Activated T-helper 1 cell treated with anti-CD3 and anti-CD28 coated beads, Interleukin-12 subunit alpha, Interleukin-12 subunit beta, Interleukin-2, Interleukin-4 antibody, amounts not matched to agents 30 ng/mL and 10 ng/mL and 1 ng/mL, durations not matched to agents 14 hours and 24 hours and 36 hours (primary cell): Measurements from ENCODE around the gene COG2. TPM values are rescaled to one million over a fixed set of nuclear protein-coding genes. Genes with fewer than 3 reads are reported as not detected.

Experiments used
- DNase-seq: peaks from one replicate; pipeline ENCODE4 v3.0.0; 2021; ENCODE audit warnings: low spot score
- H3K27ac Mint-ChIP-seq: one replicate; pipeline ENCODE4 v1.8.0; 2021; ENCODE audit warnings: mild to moderate bottlenecking, mixed read lengths
- H3K27me3 Mint-ChIP-seq: one replicate; pipeline ENCODE4 v1.8.0; 2022; ENCODE audit warnings: mild to moderate bottlenecking, moderate library complexity, mixed read lengths; ENCODE audit not compliant: insufficient read depth
- H3K36me3 Mint-ChIP-seq: one replicate; pipeline ENCODE4 v1.8.0; 2021; ENCODE audit warnings: low read depth, mixed read lengths
- H3K4me1 Mint-ChIP-seq: one replicate; pipeline ENCODE4 v1.8.0; 2021; ENCODE audit warnings: low read depth, mixed read lengths
- H3K4me3 Mint-ChIP-seq: one replicate; pipeline ENCODE4 v1.8.0; 2021; ENCODE audit warnings: mild to moderate bottlenecking, moderate library complexity, mixed read lengths
- H3K9me3 Mint-ChIP-seq: one replicate; pipeline ENCODE4 v1.8.0; 2021; ENCODE audit warnings: mixed read lengths
- intact Hi-C: fragments of 100-400 bp; cut with micrococcal nuclease; formaldehyde crosslinking; loops from one replicate; pipeline ENCODE4 v1.15.1; 2024
- total RNA-seq: library from RNA; stranded (reverse); gene quantifications from 2 replicates; pipeline ENCODE4 v1.2.3, GENCODE V29; 2022

COG2 gene
- total RNA-seq, 1 donor from 2014 or later = 46.4 TPM

DNA sequence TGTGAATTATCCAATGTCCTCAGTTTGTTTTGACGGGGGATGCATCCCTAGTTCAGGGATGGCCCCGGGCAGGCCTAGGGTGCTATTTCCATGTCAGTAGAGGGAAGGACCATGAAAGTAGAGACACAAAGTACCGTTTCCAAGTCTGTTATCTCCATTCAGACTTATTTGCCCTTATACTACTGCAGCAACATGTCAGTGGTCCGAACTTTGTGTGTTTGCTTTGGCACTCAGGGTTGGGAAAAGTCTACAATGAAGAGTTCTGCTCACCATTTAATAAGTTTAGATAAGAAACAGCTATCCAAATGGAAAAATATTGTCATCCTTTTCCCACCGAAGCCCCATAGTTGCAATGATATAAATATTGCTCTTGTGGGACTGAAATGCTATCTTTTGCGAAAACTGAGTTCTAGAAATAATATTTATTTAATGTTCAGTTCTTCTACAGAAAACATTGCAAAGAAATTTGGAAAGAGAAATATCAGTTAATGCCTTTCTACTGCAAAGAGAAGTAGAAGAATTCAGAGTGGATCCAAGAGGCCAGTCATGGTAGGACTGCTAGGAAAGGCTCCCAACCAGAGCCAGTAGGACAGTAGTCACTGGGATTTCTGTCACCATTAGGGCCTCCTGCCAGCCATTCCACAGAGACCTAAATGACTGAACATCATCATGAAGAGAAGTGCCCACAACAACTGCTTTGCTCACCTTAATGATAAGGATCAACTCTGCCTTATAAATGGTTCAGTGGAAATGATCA is 83.2 kb downstream of the COG2 start:
- Mint-ChIP-seq H3K36me3 (no peaks in the 10 kb centered on the region), H3K27ac (no peak overlapping the region), H3K27me3 (peaks cover 9% of the 10 kb centered on the region), H3K9me3 (peaks cover 3% of the 10 kb centered on the region), H3K4me1 (no peaks in the 10 kb centered on the region), H3K4me3 (no peak overlapping the region)
- no peak for DNase-seq
- intact Hi-C loops = no loop called here

DNA sequence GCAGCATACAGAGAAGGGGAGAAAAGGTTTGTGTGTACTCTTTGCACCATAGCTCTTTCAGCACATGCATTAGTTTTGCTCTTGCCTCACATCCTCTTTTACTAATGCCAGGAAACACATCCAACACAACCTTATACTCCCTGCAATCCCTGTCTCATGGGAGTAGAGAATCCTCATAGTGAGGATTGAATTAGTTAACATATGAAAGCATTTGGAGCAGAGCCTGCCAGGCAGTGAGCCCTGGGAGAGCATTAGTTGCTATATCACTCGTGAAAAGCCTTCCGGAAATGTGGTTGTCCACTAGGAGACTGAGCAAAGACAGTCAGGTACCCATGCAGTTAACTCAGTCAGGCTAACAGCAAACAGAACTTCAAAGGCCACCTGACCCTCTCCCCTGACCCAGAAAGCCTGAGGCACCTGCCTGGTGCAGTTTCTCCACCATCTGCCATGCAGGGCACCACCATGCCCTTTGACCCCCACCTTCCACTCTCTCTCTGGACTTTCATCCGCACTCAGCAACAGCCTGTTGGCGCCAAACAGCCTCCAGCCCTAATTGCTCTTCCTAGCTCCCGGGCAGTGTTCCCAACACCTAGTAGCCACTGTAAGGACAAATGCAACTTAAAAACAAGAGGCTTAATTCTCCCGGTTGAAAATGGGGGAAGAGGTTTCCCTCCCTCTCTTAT is 86.6 kb downstream of the COG2 start:
- no peaks in the 10 kb centered on the region for H3K36me3 Mint-ChIP-seq
- peaks cover 13% of the 10 kb centered on the region for H3K27me3 Mint-ChIP-seq
- H3K4me3 Mint-ChIP-seq = no peak overlapping the region
- intact Hi-C loops = no loop called here
- no peak for DNase-seq
- H3K4me1 Mint-ChIP-seq = no peaks in the 10 kb centered on the region
- H3K27ac Mint-ChIP-seq = no peak overlapping the region
- no peaks in the 10 kb centered on the region for H3K9me3 Mint-ChIP-seq

DNA sequence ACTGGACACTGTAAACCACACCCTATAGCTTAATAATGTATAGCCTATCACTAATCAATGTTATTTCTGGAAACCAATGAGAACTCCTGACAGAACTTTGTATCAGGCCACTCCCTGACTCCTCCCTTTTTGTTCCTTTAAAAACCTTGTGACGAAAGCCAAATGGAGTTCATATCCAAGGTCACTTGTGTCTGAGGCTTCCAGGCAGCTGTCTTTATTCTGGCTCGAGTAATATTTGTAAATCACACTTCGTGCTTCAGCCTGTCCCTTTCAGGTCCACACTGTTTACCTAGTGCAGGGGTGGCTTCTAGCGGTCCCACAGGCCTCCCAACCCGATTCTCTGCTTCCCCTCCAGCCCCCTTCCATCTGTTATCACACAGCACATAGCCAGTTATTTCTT is 88.7 kb downstream of the COG2 start:
- no peaks in the 10 kb centered on the region for H3K4me1 Mint-ChIP-seq
- no peaks in the 10 kb centered on the region for H3K36me3 Mint-ChIP-seq
- H3K27me3 Mint-ChIP-seq = peaks cover 11% of the 10 kb centered on the region

DNA sequence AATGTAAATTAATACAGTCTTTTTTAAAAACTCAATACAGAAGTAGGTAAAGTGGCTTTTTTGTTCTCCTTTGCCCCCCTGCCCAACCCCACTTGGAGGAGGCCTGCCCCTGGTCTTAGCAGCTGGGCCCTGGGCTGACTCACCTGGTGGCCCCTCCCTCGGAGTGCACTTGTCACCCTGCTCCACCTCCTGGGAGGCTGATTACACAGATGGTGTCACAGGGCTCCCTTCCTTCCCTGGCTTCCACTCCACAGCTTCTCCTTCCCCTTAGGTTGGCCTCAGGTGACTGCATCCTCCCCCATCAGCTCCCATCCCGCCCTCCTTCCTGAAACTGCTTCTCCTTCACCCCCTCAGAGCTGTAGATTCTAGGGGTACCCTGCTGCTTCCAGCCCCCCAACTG is 93.2 kb downstream of the COG2 start:
- intact Hi-C loops = no loop called here
- H3K36me3 Mint-ChIP-seq = no peaks in the 10 kb centered on the region
- H3K27ac Mint-ChIP-seq = no peak overlapping the region
- H3K9me3 Mint-ChIP-seq = no peaks in the 10 kb centered on the region
- H3K27me3 Mint-ChIP-seq = peaks cover 4% of the 10 kb centered on the region
- no peak for DNase-seq
- no peak overlapping the region for H3K4me3 Mint-ChIP-seq
- no peaks in the 10 kb centered on the region for H3K4me1 Mint-ChIP-seq

More for the DNA sequence above, 88.7 kb downstream of the COG2 start:
- no peaks in the 10 kb centered on the region for H3K9me3 Mint-ChIP-seq
- H3K27ac Mint-ChIP-seq = no peak overlapping the region
- intact Hi-C loops = no loop called here
- H3K4me3 Mint-ChIP-seq = no peak overlapping the region
- no peak for DNase-seq

DNA sequence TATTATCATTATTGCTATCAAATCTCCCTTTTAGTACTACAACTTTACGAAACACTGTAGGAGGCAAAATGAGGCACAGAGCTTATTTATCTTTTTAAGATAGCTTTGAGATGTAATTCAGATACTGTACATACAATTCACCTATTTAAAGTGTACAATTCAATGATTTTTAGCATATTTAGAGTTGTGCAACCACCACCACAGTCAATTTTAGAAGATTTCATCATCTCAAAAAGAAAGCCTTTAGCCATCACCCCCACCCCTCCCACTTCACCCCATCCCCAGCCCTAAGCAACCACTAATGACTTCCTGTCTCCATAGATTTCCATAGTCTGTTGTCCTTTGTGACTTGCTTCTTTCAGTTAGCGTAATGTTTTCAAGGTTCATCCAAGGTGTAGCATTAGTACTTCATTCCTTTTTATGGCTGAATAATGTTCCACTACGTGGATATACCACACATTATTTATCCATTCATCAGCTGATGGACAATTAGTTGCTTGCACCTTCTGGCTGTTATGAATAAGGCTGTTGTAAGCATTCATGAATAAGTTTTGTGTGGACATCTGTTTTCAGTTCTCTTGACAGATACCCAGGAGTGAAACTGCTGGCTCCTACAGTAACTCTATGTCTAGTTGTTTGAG is 95.5 kb downstream of the COG2 start:
- Mint-ChIP-seq H3K4me1 (no peaks in the 10 kb centered on the region), H3K9me3 (no peaks in the 10 kb centered on the region), H3K27me3 (peaks cover 8% of the 10 kb centered on the region), H3K27ac (no peak overlapping the region), H3K4me3 (no peak overlapping the region), H3K36me3 (no peaks in the 10 kb centered on the region)
- intact Hi-C loops = no loop called here
- no peak for DNase-seq

DNA sequence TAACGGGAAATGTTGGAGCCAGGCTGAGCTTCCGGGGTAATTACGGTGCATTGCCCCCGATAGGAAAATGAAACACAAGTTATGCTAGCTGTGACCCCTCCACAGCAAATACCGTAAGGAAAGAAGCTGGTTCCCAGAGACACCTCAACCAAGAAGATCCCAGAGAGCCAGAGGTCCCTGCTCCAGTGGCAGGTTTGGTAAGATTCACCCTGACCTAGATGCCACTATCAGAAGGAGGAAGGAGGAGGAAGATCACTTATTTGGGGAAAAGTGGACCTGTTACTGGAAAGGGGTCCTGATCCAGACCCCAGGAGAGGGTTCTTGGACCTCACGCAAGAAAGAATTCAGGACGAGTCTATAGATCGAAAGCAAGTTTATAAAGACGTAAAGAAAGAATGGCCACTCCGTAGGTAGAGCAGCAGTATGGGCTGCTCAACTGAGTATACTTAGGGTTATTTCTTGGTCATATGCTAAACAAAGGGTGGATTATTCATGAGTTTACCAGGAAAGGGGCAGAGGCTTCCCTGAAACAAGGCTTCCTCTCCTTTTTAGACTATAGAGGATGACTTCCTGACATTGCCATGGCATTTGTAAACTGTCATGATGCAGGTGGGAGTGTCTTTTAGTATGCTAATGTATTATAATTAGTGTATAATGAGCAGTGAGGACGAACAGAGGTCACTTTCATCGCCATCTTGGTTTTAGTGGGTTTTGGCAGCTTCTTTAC is 97.4 kb downstream of the COG2 start:
- intact Hi-C loops = no loop called here
- Mint-ChIP-seq H3K27me3 (peaks cover 7% of the 10 kb centered on the region), H3K4me3 (no peak overlapping the region), H3K9me3 (no peaks in the 10 kb centered on the region), H3K27ac (no peak overlapping the region), H3K4me1 (no peaks in the 10 kb centered on the region), H3K36me3 (no peaks in the 10 kb centered on the region)
- DNase-seq = no peak

Other genes starting within 250 kb of the COG2 start
- not detected in 2 replicates for gene PGBD5, start 216.1 kb upstream of the COG2 start, total RNA-seq
- not detected in 2 replicates for gene AGT, start 71.6 kb downstream of the COG2 start, total RNA-seq
- gene CAPN9, start 104.9 kb downstream of the COG2 start, total RNA-seq = not detected in 2 replicates
- gene C1orf198, start 226.0 kb downstream of the COG2 start, total RNA-seq = 14.1 and 14.6 TPM in 2 replicates